ENCODE data around the gene DUSP8.

DUSP8 gene

DNA sequence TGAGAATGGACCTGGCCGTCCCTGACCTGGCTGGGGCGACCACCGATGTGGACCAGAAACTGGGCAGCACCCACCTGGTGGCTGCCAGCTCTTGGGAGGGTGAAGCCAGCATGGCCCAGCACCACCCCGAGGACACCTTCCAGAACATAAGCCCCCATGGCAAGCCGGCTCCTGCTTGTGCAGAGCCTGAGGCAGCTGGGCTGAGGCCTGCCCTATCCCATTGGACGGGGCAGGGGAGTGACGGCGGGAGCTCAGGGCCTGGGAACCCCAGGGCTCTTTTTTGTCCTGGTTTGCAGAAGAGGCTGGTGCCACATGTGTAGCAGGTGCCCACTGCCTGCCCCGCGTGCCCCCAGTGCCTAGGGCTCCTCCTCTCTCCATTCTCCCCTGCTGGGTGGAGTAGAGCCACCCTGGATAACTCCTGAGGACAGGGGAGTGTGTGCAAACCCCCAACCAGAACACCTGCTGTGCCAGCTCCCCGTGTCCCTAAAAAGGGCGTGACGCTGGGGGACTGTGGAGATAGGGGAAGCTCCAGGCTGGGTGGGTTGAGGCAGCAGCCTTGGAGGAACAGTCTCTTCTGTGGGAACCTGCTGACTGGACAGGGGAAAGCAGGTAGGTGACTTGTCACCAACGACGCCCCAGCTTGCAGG, 11.9 kb downstream of the DUSP8 start:
- Histone ChIP-seq H3K36me3 (ENCODE audit: insufficient read depth, low read length) (no peaks in the 10 kb centered on the region), H3K4me3 (ENCODE audit: low read depth, low read length, poor library complexity, severe bottlenecking) (no peak overlapping the region), H3K4me2 (ENCODE audit: low read length) (no peak overlapping the region), H3K4me1 (ENCODE audit: insufficient read depth, low read length, severe bottlenecking) (no peaks in the 10 kb centered on the region), H3K79me2 (ENCODE audit: insufficient read depth, low read length) (no peaks in the 10 kb centered on the region), H3K9me3 (ENCODE audit: low read length) (no peaks in the 10 kb centered on the region), H2AFZ (ENCODE audit: low read length) (no peak overlapping the region), H3K27me3 (ENCODE audit: insufficient read depth, low read length) (0 out of 2 replicates have a peak, but pooled peaks cover 9% of the 10 kb centered on the region), H4K20me1 (ENCODE audit: insufficient read depth, low read length) (no peaks in the 10 kb centered on the region), H3K9me2 (ENCODE audit: low read depth, low read length) (no peaks in the 10 kb centered on the region), H3K9ac (ENCODE audit: low read length) (no peak overlapping the region), H3K27ac (ENCODE audit: low read depth, low read length, poor library complexity, severe bottlenecking) (no peak overlapping the region), H3F3A (ENCODE audit: insufficient read depth, low read length) (no peaks in the 10 kb centered on the region)
- TF ChIP-seq, protein P1, sequence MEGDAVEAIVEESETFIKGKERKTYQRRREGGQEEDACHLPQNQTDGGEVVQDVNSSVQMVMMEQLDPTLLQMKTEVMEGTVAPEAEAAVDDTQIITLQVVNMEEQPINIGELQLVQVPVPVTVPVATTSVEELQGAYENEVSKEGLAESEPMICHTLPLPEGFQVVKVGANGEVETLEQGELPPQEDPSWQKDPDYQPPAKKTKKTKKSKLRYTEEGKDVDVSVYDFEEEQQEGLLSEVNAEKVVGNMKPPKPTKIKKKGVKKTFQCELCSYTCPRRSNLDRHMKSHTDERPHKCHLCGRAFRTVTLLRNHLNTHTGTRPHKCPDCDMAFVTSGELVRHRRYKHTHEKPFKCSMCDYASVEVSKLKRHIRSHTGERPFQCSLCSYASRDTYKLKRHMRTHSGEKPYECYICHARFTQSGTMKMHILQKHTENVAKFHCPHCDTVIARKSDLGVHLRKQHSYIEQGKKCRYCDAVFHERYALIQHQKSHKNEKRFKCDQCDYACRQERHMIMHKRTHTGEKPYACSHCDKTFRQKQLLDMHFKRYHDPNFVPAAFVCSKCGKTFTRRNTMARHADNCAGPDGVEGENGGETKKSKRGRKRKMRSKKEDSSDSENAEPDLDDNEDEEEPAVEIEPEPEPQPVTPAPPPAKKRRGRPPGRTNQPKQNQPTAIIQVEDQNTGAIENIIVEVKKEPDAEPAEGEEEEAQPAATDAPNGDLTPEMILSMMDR (IDR thresholded peaks at IDR 0.05; ENCODE audit: low read length) = no peak
- TF ChIP-seq EZH2 (IDR thresholded peaks at IDR 0.05; ENCODE audit: borderline replicate concordance, low read length) = no peak

DNA sequence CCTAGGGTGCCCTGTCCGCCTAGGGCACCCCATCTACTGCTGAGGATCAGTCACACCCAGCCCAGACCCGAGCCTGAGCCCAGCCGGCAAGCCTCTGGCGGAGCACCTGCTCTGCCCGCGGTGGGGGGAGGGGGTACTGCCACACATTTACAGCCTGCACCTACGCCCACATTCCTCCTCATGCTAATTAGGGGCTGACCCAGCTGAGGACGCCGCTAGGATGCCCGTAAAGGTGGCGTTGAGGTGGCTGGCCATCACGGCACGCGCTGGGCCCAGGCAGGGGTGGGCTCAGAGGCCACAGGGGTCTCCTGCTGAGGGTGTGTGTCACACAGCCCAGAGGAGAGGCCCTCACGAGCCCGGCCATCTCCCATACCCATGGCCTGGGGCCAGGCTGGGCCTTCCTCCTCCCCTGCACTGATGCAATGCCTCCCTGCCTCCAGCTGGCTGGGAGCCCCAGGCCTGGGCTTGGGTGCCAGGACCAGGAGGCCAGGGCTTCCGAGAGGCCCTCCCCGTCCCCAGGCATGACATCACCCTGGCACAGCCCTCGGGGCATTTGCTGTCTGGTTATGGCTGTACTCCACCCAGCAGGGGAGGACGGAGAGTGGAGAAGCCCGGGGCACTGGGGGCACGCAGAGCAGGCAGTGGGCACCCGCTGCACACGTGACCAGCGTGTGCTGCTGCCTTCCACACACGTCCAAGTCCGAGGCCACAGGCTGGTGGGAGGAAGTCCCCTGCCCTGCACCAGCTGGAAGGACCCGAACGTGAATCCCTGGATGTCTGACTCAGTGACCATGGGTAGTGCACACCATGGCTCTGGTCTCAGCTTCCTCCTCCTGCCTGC, 12.7 kb downstream of the DUSP8 start:
- no peak for TF ChIP-seq EZH2 (IDR thresholded peaks at IDR 0.05; ENCODE audit: borderline replicate concordance, low read length)
- TF ChIP-seq, protein P1 (IDR thresholded peaks at IDR 0.05; ENCODE audit: low read length) = no peak
- Histone ChIP-seq H2AFZ (ENCODE audit: low read length) (no peak overlapping the region), H3K4me3 (ENCODE audit: low read depth, low read length, poor library complexity, severe bottlenecking) (no peak overlapping the region), H3K9ac (ENCODE audit: low read length) (no peak overlapping the region), H3K4me2 (ENCODE audit: low read length) (no peak overlapping the region), H3K9me2 (ENCODE audit: low read depth, low read length) (no peaks in the 10 kb centered on the region), H3K27ac (ENCODE audit: low read depth, low read length, poor library complexity, severe bottlenecking) (no peak overlapping the region), H4K20me1 (ENCODE audit: insufficient read depth, low read length) (no peaks in the 10 kb centered on the region), H3K27me3 (ENCODE audit: insufficient read depth, low read length) (0 out of 2 replicates have a peak, but pooled peaks cover 9% of the 10 kb centered on the region), H3K4me1 (ENCODE audit: insufficient read depth, low read length, severe bottlenecking) (no peaks in the 10 kb centered on the region), H3F3A (ENCODE audit: insufficient read depth, low read length) (no peaks in the 10 kb centered on the region), H3K79me2 (ENCODE audit: insufficient read depth, low read length) (no peaks in the 10 kb centered on the region), H3K36me3 (ENCODE audit: insufficient read depth, low read length) (no peaks in the 10 kb centered on the region), H3K9me3 (ENCODE audit: low read length) (no peaks in the 10 kb centered on the region)

DNA sequence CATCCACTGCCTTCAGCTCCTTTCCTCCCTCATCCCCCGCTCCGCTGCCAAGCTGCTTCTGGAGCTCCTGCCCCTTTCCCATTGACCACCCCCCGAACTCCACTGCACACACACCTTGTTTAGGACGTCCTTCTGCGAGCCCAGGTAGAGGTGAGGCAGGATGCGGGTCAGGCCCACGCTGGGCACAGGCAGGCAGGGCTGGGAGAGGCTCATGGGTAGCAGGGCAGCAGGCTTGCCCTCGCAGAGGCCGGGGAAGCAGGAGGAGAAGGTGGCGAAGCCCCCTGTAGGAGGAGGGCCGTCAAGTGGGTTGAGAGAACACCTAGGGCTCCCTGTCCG, 13.3 kb downstream of the DUSP8 start:
- Histone ChIP-seq H2AFZ (ENCODE audit: low read length) (no peak overlapping the region), H3K27ac (ENCODE audit: low read depth, low read length, poor library complexity, severe bottlenecking) (no peak overlapping the region), H3K4me3 (ENCODE audit: low read depth, low read length, poor library complexity, severe bottlenecking) (no peak overlapping the region), H3K9me2 (ENCODE audit: low read depth, low read length) (no peaks in the 10 kb centered on the region), H3K9ac (ENCODE audit: low read length) (no peak overlapping the region), H3K36me3 (ENCODE audit: insufficient read depth, low read length) (no peaks in the 10 kb centered on the region), H4K20me1 (ENCODE audit: insufficient read depth, low read length) (no peaks in the 10 kb centered on the region), H3F3A (ENCODE audit: insufficient read depth, low read length) (no peaks in the 10 kb centered on the region), H3K27me3 (ENCODE audit: insufficient read depth, low read length) (0 out of 2 replicates have a peak, but pooled peaks cover 9% of the 10 kb centered on the region), H3K4me2 (ENCODE audit: low read length) (no peak overlapping the region), H3K9me3 (ENCODE audit: low read length) (no peaks in the 10 kb centered on the region), H3K79me2 (ENCODE audit: insufficient read depth, low read length) (no peaks in the 10 kb centered on the region), H3K4me1 (ENCODE audit: insufficient read depth, low read length, severe bottlenecking) (no peaks in the 10 kb centered on the region)
- no peak for TF ChIP-seq EZH2 (IDR thresholded peaks at IDR 0.05; ENCODE audit: borderline replicate concordance, low read length)
- TF ChIP-seq, protein P1 (IDR thresholded peaks at IDR 0.05; ENCODE audit: low read length) = no peak

Measured in OCI-LY1 (cell line).